H1 (cell line): ENCODE data around the gene SLC1A7. TPM values are rescaled to one million over a fixed set of nuclear protein-coding genes. Genes with fewer than 3 reads are reported as not detected.

ENCODE experiments used
- CTCF ChIA-PET: fragments of 300-600 bp; sonication (Branson Sonifier 250); formaldehyde crosslinking; loops from one replicate; lab custom pipeline; 2021; ENCODE audit not compliant: partially characterized antibody; lab: Charles Lee
- POLR2A ChIA-PET: fragments of 300-600 bp; sonication (Branson Sonifier 250); formaldehyde crosslinking; loops from one replicate; lab custom pipeline; 2021; ENCODE audit warnings: inconsistent platforms; ENCODE audit not compliant: partially characterized antibody; lab: Charles Lee
- DNase-seq, 2 experiments: peaks; one replicate each; pipeline versions ENCODE4 v3.0.0 to v3.0.0-alpha.2; 2010 to 2022; ENCODE audit warnings: low spot score in 2 of 2, low read depth in 1 of 2, mixed read lengths in 1 of 2
- FAIRE-seq: peaks from 2 replicates; lab custom pipeline; 2011; peaks lifted over from hg19 to GRCh38; lab: Jason Lieb, UNC
- H2AFZ ChIP-seq: 2 replicates; pipeline ENCODE4 v1.8.1; 2012; ENCODE audit warnings: low read length, inconsistent platforms
- H2AK5ac ChIP-seq: 2 replicates; pipeline ENCODE4 v1.6.1; 2013; ENCODE audit warnings: low read depth, low read length
- H2BK120ac ChIP-seq: replicated peaks from 2 replicates; pipeline ENCODE3; 2013; ENCODE audit warnings: low read depth, low read length, inconsistent platforms
- H2BK12ac ChIP-seq: 2 replicates; pipeline ENCODE4 v1.6.1; 2013; ENCODE audit warnings: low read depth, low read length
- H2BK15ac ChIP-seq: 2 replicates; pipeline ENCODE4 v1.6.1; 2013; ENCODE audit warnings: low read length
- H2BK20ac ChIP-seq: 2 replicates; pipeline ENCODE4 v1.6.1; 2013; ENCODE audit warnings: low read length
- H2BK5ac ChIP-seq: 2 replicates; pipeline ENCODE4 v1.6.1; 2013; ENCODE audit warnings: low read depth, low read length
- H3K14ac ChIP-seq: 2 replicates; pipeline ENCODE4 v1.6.1; 2013; ENCODE audit warnings: inconsistent platforms; ENCODE audit not compliant: insufficient read length
- H3K18ac ChIP-seq: 2 replicates; pipeline ENCODE4 v1.6.1; 2013; ENCODE audit warnings: low read length; ENCODE audit errors: extremely low read depth
- H3K23ac ChIP-seq: 2 replicates; pipeline ENCODE4 v1.6.1; 2013; ENCODE audit warnings: inconsistent platforms; ENCODE audit not compliant: insufficient read length
- H3K23me2 ChIP-seq: 2 replicates; pipeline ENCODE4 v1.6.1; 2013; ENCODE audit warnings: low read depth, low read length
- H3K27ac ChIP-seq: 2 replicates; pipeline ENCODE4 v1.6.1; 2011; ENCODE audit warnings: low read depth, low read length, inconsistent platforms
- H3K27me3 ChIP-seq, 4 experiments: replicated peaks in 1 of 4; 1 replicate in 1 of 4; 2 replicates in 3 of 4; pipeline versions ENCODE4 v1.6.1 to v1.8.1; 2011 to 2013; ENCODE audit warnings: low read length in 3 of 4, mild to moderate bottlenecking in 3 of 4, inconsistent platforms in 2 of 4, mixed read lengths in 2 of 4, moderate library complexity in 1 of 4; ENCODE audit not compliant: control insufficient read depth in 3 of 4, insufficient read depth in 3 of 4; ENCODE audit errors: extremely low read depth in 1 of 4
- H3K36me3 ChIP-seq, 4 experiments: 2 replicates each; pipeline versions ENCODE4 v1.6.1 to v1.8.1; 2011 to 2013; ENCODE audit warnings: mild to moderate bottlenecking in 4 of 4, low read length in 3 of 4, moderate library complexity in 2 of 4, control low read depth in 1 of 4, inconsistent platforms in 1 of 4; ENCODE audit not compliant: insufficient read depth in 4 of 4, control insufficient read depth in 2 of 4
- H3K4ac ChIP-seq: replicated peaks from 2 replicates; pipeline ENCODE3; 2013; ENCODE audit warnings: low read length, low read depth, mixed read lengths, inconsistent platforms; ENCODE audit not compliant: insufficient read length
- H3K4me1 ChIP-seq, 4 experiments: replicated peaks in 1 of 4; 1 replicate in 1 of 4; 2 replicates in 3 of 4; pipeline versions ENCODE4 v1.6.1 to v1.8.1; 2011 to 2013; ENCODE audit warnings: low read length in 3 of 4, inconsistent platforms in 2 of 4, mixed read lengths in 1 of 4; ENCODE audit not compliant: insufficient read depth in 4 of 4, control insufficient read depth in 3 of 4
- H3K4me2 ChIP-seq, 2 experiments: 2 replicates each; pipeline versions ENCODE4 v1.6.1 to v1.8.1; 2011 to 2013; ENCODE audit warnings: low read depth in 2 of 2, low read length in 2 of 2, control low read depth in 1 of 2, inconsistent platforms in 1 of 2, mild to moderate bottlenecking in 1 of 2; ENCODE audit not compliant: insufficient read depth in 1 of 2
- H3K4me3 ChIP-seq, 4 experiments: fragments of 200-600, 300-600 bp in 1 of 4; sonication (generic), shearing (Covaris generic), sonication (Bioruptor Twin) in 1 of 4; 2 replicates each; pipeline versions ENCODE4 v1.5.1 to v1.8.1; 2011 to 2016; ENCODE audit warnings: low read length in 4 of 4, low read depth in 3 of 4, control low read depth in 2 of 4, inconsistent platforms in 2 of 4, mild to moderate bottlenecking in 2 of 4, mixed read lengths in 1 of 4, moderate library complexity in 1 of 4; ENCODE audit not compliant: insufficient read depth in 2 of 4; ENCODE audit errors: extremely low read depth in 1 of 4
- H3K56ac ChIP-seq: replicated peaks from 2 replicates; pipeline ENCODE3; 2013; ENCODE audit warnings: low read depth, mild to moderate bottlenecking, mixed read lengths, low read length, inconsistent platforms; ENCODE audit not compliant: insufficient read length
- H3K79me1 ChIP-seq: 2 replicates; pipeline ENCODE4 v1.6.1; 2013; ENCODE audit warnings: low read depth, low read length, control low read depth
- H3K79me2 ChIP-seq, 2 experiments: 2 replicates each; pipeline versions ENCODE4 v1.6.1 to v1.8.1; 2012 to 2013; ENCODE audit warnings: low read length in 2 of 2, mild to moderate bottlenecking in 2 of 2, inconsistent platforms in 1 of 2; ENCODE audit not compliant: insufficient read depth in 2 of 2, control insufficient read depth in 1 of 2
- H3K9ac ChIP-seq, 4 experiments: replicated peaks in 1 of 4; 1 replicate in 1 of 4; 2 replicates in 3 of 4; pipeline versions ENCODE4 v1.6.1 to v1.8.1; 2011 to 2013; ENCODE audit warnings: low read depth in 3 of 4, low read length in 3 of 4, control low read depth in 2 of 4, mild to moderate bottlenecking in 2 of 4, moderate library complexity in 2 of 4, inconsistent platforms in 1 of 4; ENCODE audit errors: extremely low read depth in 1 of 4
- H3K9me3 ChIP-seq, 2 experiments: 2 replicates each; pipeline versions ENCODE4 v1.6.1 to v1.8.1; 2012 to 2013; ENCODE audit warnings: mild to moderate bottlenecking in 2 of 2, moderate library complexity in 2 of 2, control low read depth in 1 of 2, inconsistent platforms in 1 of 2, low read depth in 1 of 2, low read length in 1 of 2, mixed read lengths in 1 of 2; ENCODE audit not compliant: insufficient read depth in 2 of 2
- H4K20me1 ChIP-seq, 2 experiments: replicated peaks in 1 of 2; 2 replicates each; pipeline versions ENCODE3 to v1.8.1; 2011 to 2013; ENCODE audit warnings: inconsistent platforms in 2 of 2, low read length in 2 of 2, mild to moderate bottlenecking in 1 of 2; ENCODE audit not compliant: insufficient read depth in 2 of 2, control insufficient read depth in 1 of 2
- H4K5ac ChIP-seq: 2 replicates; pipeline ENCODE4 v1.6.1; 2013; ENCODE audit warnings: low read length, low read depth, mixed read lengths, inconsistent platforms; ENCODE audit not compliant: insufficient read length
- H4K8ac ChIP-seq: 2 replicates; pipeline ENCODE4 v1.8.0; 2013; ENCODE audit warnings: mild to moderate bottlenecking, moderate library complexity, low read length, inconsistent platforms; ENCODE audit not compliant: insufficient read depth; ENCODE audit errors: extremely low read depth
- H4K91ac ChIP-seq: replicated peaks from 2 replicates; pipeline ENCODE3; 2013; ENCODE audit warnings: low read length, mixed read lengths, inconsistent platforms; ENCODE audit not compliant: insufficient read length
- BCL11A ChIP-seq, 2 experiments: IDR thresholded peaks; one replicate each; pipeline ENCODE4 v1.6.1; 2011; ENCODE audit warnings: low read depth in 2 of 2, low read length in 2 of 2, mild to moderate bottlenecking in 2 of 2
- TEAD4 ChIP-seq: IDR thresholded peaks from 2 replicates; pipeline ENCODE4 v1.6.1; 2012; ENCODE audit warnings: low read depth, low read length, inconsistent platforms, mixed read lengths
- WGBS, 2 experiments: shearing (Covaris generic) in 1 of 2; methylation state at CpG; one replicate each; pipeline versions ENCODE4 v1.1.6 to v1.1.7; 2013 to 2015; ENCODE audit warnings: low lambda C conversion rate in 2 of 2, mixed read lengths in 2 of 2, inconsistent platforms in 1 of 2, low coverage in 1 of 2, missing lambda C conversion rate in 1 of 2; ENCODE audit not compliant: insufficient replicate concordance in 2 of 2, insufficient coverage in 1 of 2, insufficient read length in 1 of 2; ENCODE audit errors: extremely low coverage in 1 of 2, missing lambda C conversion rate in 1 of 2; 5-methylcytosine and 5-hydroxymethylcytosine counted together
- polyA plus RNA-seq, 7 experiments: library from polyadenylated mRNA; depleted of rRNA in 3 of 7; stranded (reverse) in 5 of 7; unstranded in 2 of 7; fragments of >200 nt in 5 of 7; fragments of 200-250 nt in 2 of 7; gene quantifications; 1 replicate in 5 of 7; 2 replicates in 1 of 7; 4 replicates in 1 of 7; pipeline versions ENCODE4 v1.2.1 to v1.2.3, GENCODE V29; 2011 to 2013; ENCODE audit warnings: missing spikeins in 2 of 7, mixed read lengths in 2 of 7
- total RNA-seq: library from RNA; stranded (reverse); fragmentation: NEBNext Ultra II Directional; extraction: Animal tissue kit (Norgen Biotek cat#: 25700); gene quantifications from 2 replicates; pipeline ENCODE4 v1.2.1, GENCODE V29; 2021

The SLC1A7 gene
- total and polyA plus RNA-seq, 2 of the 8 experiments (the other 6 are each of a cell fraction or from before 2014, with no cell fraction given), result not detected

- peaks cover 0 to 1% (median 0%) of the 10 kb centered on the region in 4 experiments; a peak in 2 of 7 replicates for H3K4me1 ChIP-seq
- no peaks in the 10 kb centered on the region; a peak in 1 of 4 replicates for H3K9me3 ChIP-seq
- no peak for TF ChIP-seq BCL11A (IDR thresholded peaks at IDR 0.05; ENCODE audit: low read depth in 2 of 2, low read length in 2 of 2)
- TF ChIP-seq TEAD4, result no peak
- TF ChIP-seq, all 59 proteins: peak for 0
- H3K23me2 ChIP-seq, result no peaks in the 10 kb centered on the region
- FAIRE-seq, result no peak
- no peaks in the 10 kb centered on the region for H3K79me2 ChIP-seq
- no peaks in the 10 kb centered on the region for H3K79me1 ChIP-seq
- no peak overlapping the region for H2AFZ ChIP-seq
- 94% methylated on average over 4 of the region's 4 CpGs; no CpG with 5 or more reads in 1 of the 2 experiments for WGBS, 2 experiments
- H3K56ac ChIP-seq, result no peak overlapping the region
- no peak overlapping the region for H2BK12ac ChIP-seq
- H2BK15ac ChIP-seq, result no peak overlapping the region
- H2AK5ac ChIP-seq, result no peak overlapping the region
- H2BK5ac ChIP-seq, result no peak overlapping the region
- H2BK120ac ChIP-seq, result no peak overlapping the region
- H3K9ac ChIP-seq, result no peak overlapping the region
- no peak overlapping the region for H4K5ac ChIP-seq
- H3K4me3 ChIP-seq, result no peak overlapping the region
- H3K18ac ChIP-seq, result no peak overlapping the region
- H4K8ac ChIP-seq, result no peak overlapping the region
- H2BK20ac ChIP-seq, result no peak overlapping the region
- H4K91ac ChIP-seq, result no peak overlapping the region
- no peaks in the 10 kb centered on the region for H3K36me3 ChIP-seq
- ChIA-PET POLR2A (no interaction called here), CTCF (interaction anchor here (0.8 kb wide), 1 partner anchor 12 kb away, joined by 3 read pairs; no protein-coding TSS in a partner anchor)
- no peak overlapping the region for H3K23ac ChIP-seq
- no peak for DNase-seq
- no peak overlapping the region for H3K4ac ChIP-seq
- H3K14ac ChIP-seq, result no peak overlapping the region
- H3K27ac ChIP-seq, result no peak overlapping the region
- H3K27me3 ChIP-seq, result no peaks in the 10 kb centered on the region
- no peaks in the 10 kb centered on the region for H4K20me1 ChIP-seq
- H3K4me2 ChIP-seq, result no peak overlapping the region
Measured at GRCh38 chr1:53128401-53128800, 14.0 kb downstream of the SLC1A7 start.
